CMK (cell line): ENCODE results near the gene FBXO44.

Source experiments
- DNase-seq: peaks from one replicate; pipeline ENCODE4 v3.0.0-alpha.2; 2010; ENCODE audit warnings: low read depth

The FBXO44 gene

GRCh38 chr1:11708554-11709350, 54.1 kb downstream of the FBXO44 start:
- no peak for DNase-seq

- DNase-seq, result no peak
These were observed 56.8 kb downstream of the FBXO44 start for GRCh38 chr1:11711490-11711889.

GRCh38 chr1:11712285-11712684, 57.6 kb downstream of the FBXO44 start:
- no peak for DNase-seq
